Measurements from ENCODE around the gene ANKRD22.

DNA sequence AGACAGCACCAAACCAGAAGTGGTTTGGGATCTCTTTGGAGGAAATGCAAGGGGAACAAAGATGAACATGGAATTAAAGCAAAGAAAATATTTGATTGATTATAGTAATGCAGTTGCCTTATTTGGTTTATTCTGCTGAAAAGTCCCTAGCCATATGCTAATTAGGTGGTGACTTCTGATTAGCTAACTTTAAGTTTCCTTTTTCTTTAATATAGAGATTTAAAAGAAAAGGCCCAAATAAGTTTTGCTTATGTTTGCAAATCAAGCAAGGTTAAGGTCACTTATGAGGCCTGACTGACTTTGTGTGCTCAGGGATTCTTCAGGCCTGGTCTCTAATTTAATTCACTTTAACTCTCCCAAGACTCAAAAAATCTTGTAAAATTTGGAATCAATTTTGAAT, 6.2 kb upstream of the ANKRD22 start:
- TF ChIP-seq BACH2 (CRISPR knock-in tag; IDR thresholded peaks at IDR 0.05; ENCODE audit: borderline replicate concordance) (no peak), ISL1 (CRISPR knock-in tag; IDR thresholded peaks at IDR 0.05) (no peak), ZC3H10 (CRISPR knock-in tag; IDR thresholded peaks at IDR 0.05) (no peak), ARNTL (CRISPR knock-in tag; IDR thresholded peaks at IDR 0.05; ENCODE audit: borderline replicate concordance, low read depth) (no peak)

Data from SK-N-SH treated with all-trans-retinoic acid at 6 μM for 48 hours (cell line).